Islet precursor cell (in vitro differentiated cells): ENCODE results near the gene RNF125.
A peak's percentile ranks its signal among the peaks of the same experiment; 100 is the strongest.
"Not testable (repeated sequence)": the region's sequence is repeated elsewhere in the genome, so short reads cannot be mapped to it uniquely, and the experiment has no call there.

ENCODE experiments used
- DNase-seq: peaks from one replicate; pipeline ENCODE4 v3.0.0-alpha.2; 2018

RNF125 gene

DNA sequence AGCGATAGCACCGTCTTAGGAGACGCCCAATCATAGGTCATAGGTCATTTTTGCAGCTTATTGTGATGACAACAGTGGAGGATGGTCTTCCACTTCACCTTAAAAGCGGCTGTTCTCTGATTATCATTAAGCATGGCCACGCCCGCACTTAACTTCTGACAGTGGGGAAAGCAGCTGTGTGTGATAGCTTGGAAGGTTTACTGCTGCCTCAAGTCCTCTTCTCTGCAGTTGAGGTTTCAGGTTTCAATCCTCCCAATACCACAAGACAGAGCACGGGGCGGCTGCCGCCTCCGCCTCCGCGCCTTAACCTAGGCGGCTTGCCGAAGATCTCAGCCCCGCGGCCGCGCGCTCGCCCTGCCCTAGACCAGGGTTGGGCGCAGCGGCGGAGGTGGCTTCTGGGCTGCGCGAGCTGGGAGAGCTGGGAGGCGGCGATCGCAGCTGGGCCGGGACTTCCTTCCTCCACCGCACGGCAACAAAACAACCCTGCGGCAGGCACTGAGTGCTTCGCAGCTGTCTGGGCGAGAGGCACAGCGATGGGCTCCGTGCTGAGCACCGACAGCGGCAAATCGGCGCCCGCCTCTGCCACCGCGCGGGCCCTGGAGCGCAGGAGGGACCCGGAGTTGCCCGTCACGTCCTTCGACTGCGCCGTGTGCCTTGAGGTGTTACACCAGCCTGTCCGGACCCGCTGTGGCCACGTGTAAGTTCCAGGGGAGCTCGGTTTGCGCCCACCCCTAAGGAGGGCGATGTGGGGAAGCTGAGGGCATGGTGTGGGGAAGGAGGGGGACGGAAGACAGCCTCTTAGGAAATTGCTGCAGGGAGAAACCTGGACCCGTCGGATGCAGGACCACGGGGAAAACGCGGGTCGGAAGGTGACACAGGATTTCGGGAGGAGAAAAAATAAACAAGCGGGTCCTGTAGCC, at the start of gene RNF125:
TSS of gene RNF125 (plus strand) at position 495 of the 920 bp plus-strand sequence. CDS start at position 534, 39 bp downstream.
- peak; percentile 96 for DNase-seq

DNA sequence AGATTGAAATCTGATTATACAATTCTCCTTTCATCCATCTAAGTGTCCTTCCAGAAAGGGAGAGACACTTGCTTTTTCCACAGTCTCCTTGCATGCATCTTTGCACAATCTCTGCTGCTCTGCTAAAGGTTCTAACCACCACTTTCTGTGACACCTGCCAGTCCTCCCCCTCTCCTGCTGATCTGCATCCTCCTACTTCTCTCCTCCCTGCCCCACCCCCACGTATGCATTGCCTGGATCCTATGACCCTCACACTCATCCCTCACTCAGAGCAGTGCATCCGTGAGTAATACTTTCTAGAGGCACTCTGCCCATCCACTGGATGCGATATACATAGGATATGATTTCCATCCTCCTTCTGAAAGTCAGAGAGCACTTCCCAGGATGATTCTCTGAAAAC, 48.0 kb upstream of the RNF125 start:
- DNase-seq = no peak

DNA sequence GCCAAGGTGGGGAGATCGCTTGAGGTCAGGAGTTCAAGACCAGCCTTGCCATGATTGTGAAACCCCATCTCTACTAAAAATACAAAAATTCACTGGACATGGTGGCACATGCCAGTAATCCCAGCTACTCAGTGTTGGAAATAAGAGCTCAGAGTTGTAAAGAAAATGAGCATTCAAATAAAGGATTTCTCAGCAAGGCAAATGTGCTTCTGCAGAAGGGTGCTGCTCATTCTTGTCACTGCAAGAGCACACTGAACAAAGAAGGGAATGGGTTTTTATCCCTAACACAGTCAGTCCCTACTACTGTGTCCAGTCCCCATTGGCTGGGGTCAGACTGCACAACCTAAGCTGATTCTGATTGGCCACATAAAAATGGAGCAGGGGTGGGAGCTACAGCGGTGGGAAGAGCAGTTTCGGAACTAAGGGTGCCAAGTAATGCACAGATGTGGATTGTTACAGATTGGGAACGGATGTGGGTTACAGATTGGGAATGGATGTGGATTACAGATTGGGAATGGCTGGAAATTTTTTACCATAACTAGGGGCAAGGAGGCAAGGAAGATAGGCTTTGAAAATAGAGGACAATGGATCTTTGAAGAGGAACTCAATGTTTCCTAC, 44.6 kb upstream of the RNF125 start:
- DNase-seq = no peak

DNA sequence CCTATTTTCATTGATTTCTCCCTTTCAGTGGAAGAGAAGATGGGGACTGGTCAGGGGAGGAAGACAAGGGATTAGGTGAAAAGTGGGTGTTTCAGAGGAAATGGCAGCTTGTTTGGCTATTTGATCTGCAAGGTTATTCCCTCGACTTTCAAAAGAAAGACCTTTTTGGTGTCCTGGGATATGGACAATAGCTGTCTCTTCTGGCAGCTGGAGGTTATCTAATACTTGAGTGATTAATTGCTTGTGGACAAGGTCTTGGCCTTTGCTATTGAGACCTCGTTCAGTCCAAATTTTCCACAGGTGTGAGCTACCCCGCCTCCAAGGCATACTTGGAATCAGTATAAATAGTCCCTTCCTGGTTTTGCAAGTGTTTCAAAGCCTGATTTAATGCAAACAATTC, 42.4 kb upstream of the RNF125 start:
- DNase-seq = no peak

DNA sequence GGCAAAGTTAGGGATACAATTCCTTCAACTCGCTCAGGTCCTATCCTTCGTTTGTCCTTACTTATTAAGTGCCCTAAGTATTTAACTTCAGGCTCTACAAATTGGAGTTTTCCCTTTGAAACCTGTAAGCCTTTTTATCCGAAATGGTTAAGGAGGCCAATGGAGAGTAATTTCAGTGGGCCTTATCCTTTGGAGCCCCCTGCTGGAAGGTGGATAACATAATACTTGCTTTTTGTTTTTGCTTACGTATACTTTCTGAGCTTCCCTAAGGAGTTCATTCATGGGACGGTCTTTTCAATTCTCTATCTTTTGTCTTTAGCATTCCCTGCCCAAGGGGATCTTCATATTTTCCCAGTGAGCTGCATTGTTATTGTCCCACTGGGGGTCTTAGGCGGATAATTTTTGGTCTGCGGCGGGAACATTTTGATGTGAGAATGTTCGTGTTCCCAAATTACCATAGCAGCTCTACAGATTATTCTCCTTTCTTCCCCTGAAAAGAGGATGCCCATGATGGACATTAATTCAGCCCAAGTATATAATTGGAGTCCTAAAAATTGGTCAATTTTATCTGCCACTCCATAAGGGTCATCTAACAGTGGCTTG, 41.3 kb upstream of the RNF125 start:
- DNase-seq = peak; percentile 65

DNA sequence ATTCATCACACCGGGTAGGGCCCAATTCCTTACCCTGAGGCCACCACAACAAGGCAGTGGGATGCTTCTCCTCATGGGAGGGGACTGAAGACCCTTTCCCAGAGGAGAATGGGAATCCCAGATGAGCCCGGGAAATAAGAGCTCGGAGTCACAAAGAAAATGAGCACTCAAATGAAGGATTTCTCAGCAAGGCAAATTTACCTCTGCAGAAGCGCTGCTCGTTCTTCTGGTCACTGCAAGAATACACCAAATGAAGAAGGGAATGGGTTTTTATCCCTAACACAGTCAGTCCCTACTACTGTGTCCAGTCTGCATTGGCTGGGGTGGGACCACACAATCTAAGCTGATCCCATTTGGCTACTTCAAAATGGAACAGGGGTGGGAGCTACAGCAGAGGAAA, 40.0 kb upstream of the RNF125 start:
- DNase-seq = no peak

DNA sequence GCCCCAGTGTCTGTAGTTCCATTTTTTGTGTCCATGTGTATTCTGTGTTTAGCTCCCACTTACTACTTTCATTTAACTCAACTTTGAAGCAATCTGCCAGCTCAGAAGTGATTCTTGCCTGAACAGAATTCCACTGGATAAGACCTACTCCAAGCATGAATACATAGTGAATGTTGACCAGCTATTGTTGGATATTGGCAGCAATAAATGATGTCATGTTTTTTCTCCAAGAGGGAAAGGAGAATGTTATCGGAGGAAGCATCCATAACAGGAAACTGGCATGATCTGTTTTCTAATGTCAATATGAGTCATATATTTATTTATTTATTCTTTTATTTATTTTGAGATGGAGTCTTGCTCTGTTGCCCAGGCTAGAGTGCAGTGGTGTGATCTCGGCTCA, 38.9 kb upstream of the RNF125 start:
- DNase-seq = no peak

DNA sequence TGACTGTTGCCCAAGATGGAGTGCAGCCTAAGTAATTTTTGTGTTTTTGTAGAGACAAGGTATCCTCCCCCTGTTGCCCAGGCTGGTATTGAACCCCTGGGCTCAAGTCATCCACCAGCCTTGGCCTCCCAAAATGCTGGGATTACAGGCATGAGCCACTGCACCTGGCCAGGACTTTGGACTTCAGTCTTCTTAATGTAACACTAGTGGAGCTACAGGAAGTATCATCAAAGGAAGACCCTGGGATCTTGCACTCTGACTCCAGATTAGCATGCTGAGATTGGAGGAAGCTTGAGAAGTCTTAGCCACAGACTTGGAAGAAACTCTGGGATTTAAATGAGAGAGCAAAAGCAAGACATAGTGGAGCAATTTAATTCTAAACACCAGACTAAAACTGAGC, 37.8 kb upstream of the RNF125 start:
- no peak for DNase-seq

DNA sequence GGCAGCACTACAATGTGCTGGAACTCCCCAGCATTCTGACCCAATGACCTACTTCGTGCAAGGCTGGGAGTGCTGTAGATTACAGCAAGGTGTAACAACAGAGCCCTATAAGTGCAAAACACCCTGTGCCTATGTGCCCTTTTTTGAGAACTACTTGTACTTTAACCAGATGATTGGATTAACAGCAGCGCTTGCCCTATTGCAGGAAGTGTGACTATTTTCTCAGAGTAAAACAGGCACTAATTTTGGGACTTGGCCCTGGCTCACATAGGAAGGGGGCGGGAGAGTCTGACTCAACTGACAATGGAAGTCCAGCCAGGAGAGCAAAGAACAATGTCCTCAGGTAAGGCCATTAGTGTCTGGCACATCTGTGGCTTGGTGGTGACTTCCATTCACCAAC, 35.6 kb upstream of the RNF125 start:
- no peak for DNase-seq

DNA sequence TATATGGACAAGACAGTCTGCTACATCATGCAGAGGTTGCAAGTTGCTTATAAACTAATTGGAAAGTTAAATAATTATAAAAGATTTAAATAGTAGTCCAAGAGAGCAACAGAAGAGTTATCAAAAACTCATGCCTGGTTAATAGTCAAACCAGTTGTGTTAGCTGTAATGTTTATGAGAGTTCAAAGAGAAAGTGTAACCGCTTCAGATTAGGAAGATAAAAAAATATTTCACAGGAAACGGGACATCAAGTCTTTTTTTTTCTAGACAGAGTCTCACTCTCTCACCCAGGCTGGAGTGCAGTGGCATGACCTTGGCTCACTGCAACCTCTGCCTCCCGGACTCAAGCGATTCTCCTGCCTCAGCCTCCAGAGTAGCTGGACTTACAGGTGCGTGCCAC, 34.6 kb upstream of the RNF125 start:
- no peak for DNase-seq

DNA sequence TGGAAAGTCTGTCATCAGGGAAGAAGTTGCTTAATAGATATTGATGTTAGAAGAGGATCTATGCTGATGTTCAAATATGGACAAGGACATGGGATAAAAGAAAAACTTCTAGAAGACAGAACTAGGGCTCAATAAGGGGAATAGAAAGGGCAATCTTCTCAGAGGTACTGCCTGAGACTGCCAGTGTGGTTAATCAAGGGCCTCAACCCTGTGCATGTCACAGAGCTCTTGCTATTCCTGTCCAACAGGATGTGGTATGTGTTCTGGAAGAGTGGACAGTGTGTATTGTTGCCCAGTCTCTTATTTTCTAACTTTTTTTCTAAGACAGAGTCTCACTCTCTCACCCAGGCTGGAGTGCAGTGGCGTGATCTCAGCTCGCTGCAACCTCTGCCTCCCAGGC, 27.8 kb upstream of the RNF125 start:
- DNase-seq = no peak

DNA sequence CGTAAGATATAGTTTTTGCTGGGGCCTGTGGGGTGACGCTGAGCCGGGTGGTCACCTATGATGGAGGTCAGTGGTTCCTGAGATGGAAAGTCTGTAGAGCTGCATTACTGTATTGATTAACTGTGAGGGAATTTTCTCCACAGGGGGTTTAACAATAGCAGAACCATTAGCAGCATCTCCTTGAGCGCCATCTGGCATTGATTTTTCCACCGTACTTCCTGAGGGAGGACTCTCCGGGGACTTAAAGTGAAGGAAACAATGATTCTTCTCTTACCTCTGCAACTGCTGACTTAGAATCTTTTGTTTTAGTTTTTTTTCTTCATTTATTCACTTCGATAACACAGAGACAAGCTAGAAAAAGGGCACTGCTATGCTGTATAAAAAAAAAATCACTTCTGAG, 22.6 kb upstream of the RNF125 start:
- no peak for DNase-seq

DNA sequence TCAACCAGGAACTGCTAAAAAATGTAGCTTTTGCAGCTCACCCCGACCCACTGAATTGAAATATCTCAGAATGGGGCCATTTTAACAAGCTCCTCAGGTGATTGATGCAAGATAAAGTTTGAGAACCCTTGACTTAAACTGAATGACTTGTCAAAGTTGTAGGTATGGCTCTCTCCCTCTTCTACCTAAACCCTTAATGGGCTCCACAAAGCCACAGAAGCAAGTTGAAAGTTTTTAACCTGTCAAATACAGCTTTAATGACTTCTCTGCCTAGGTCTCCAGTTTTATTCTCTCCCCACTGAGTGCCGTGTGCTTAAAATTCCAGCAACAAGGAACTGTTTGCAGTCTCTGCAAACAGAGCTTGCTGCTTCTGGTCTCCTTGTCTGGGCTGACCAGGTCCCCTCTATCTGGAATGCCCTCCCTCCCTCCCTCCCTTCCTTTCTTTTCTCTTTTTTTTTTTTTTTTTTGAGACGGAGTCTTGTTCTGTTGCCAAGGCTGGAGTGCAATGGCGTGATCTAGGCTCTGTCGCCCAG, 19.7 kb upstream of the RNF125 start:
- DNase-seq = no peak

DNA sequence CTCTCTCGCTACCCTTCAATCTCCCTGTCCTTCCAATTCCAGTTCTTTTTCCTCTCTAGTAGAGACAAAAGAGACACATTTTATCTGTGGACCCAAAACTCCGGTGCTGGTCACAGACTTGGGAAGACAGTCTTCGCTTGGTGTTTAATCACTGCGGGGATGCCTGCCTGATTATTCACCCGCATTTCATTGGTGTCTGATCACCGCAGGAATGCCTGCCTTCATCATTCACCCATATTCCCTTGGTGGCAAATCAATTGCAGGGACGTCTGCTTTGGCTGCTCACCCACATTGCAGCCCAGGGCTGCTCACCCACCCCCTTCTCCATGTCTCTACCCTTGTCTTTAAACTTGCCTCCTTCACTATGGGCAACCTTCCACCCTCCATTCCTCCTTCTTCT, 17.5 kb upstream of the RNF125 start:
- DNase-seq = not testable (repeated sequence)

DNA sequence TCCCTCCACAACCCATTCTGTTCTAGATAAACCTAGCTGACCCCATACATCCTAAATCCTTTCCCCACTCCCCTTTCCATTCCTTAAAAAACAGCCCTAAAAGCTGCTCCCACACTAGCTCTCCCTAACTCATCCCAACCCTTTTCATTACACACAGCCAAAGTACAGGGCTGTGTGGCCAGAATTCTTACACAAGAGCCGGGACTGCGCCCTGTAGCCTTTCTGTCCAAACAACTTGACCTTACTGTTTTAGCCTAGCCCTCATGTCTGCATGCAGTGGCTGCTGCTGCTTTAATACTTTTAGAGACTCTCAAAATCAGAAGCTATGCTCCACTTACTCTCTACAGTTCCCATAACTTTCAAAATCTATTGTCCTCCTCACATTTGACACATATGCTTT, 14.8 kb upstream of the RNF125 start:
- DNase-seq = not testable (repeated sequence)

DNA sequence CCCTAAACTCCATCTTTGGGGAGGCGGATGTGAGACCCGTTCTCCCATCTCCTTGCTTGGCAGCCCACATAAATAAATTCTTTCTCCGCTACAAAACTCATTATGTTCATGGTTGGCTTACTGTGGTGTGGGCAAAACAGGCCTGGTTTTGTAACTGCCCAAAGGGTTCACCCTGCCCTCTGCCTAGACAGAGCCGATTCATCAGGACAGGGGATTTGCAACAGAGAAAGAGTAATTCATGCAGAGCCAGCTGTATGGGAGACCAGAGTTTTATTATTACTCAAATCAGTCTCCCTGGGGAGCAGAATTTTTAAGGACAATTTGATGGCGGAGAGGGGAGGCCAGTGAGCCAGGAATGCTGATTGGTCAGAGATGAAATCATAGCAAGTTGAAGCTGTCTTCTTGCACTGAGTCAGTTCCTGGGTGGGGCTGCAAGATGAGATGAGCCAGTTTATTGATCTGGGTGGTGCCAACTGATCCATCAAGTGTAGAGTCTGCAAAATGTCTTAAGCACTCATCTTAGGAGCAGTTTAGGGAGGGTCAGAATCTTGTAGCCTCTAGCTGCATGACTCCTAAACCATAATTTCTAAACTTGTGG, 8.4 kb upstream of the RNF125 start:
- no peak for DNase-seq

DNA sequence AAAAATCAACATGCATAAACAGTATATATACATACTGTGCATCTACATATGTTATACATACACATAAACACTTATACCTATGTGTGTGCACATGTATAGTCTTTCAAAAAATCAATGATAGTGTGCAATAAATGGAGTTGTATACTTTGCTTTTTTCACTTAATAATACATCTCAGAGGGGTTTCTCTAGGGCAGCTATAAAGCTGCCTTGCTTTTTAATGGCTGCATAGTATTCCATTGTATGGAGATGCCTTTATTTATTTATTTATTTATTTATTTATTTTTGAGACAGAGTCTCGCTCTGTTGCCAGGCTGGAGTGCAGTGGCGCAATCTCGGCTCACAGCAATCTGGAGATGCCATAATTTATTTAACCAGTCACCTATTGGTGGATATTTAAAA, 7.4 kb upstream of the RNF125 start:
- DNase-seq = no peak

DNA sequence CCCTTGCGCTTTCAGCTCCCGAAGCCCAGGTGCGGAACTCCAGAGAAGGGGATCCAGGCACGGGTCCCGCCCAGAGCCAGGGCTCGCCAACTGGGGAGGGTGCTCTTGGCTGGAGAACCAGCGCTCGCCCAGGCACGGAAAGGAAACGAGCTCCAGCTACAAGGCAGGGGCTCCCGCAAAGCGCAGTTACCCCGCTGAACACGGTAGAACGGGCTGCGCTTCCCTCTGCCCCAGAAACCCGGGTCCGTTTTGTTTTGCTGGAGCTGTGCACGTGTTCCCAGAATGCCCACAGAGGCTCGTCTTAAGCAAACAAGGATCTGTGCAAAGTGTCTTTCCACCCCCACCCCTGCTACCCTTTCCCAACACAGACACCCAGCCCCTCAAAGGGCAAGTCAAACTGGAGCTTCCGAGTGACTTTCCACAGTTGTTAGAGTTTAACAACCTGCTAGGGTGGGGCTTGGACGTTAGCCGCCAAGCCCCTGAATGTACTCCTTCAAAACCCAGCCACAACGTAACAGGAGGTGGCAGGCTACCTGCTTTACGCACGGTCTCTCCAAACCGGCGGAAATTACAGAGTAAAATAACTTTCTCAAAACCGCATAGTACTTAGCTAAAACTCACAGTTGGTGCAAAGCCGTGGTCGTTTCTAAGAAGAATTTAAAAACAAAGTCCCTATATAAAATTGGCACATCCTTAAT, 775 bp downstream of the RNF125 start:
- peak; percentile 64 for DNase-seq

DNA sequence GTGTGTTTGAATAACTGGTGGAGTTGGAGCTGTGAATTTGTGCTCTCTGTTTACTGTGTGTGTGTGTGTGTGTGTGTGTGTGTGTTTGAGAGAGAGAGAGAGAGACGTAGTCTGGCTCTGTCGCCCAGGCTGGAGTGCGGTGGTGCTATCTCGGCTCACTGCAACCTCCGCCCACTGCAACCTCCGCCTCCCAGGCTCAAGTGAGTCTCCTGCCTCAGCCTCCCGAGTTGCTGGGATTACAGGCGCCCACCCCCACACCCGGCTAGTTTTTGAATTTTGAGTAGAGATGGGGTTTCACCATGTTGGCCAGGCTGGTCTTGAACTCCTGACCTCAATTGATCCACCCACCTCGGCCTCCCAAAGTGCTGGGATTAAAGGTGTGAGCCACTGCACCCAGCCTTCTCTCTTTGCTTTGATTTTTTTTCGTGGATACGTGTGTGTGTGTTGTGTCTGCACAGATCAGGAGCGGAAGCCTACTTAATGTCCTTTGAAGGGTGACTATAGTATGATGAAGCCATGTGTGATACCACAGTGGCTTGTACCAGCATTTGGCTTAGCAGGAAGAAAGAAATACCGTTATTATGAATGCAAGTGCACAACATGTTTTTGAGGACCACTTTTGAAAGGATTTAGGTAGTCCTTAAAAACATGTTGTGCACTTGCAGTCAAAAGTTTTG, 1.5 kb downstream of the RNF125 start:
- DNase-seq = not testable (repeated sequence)

DNA sequence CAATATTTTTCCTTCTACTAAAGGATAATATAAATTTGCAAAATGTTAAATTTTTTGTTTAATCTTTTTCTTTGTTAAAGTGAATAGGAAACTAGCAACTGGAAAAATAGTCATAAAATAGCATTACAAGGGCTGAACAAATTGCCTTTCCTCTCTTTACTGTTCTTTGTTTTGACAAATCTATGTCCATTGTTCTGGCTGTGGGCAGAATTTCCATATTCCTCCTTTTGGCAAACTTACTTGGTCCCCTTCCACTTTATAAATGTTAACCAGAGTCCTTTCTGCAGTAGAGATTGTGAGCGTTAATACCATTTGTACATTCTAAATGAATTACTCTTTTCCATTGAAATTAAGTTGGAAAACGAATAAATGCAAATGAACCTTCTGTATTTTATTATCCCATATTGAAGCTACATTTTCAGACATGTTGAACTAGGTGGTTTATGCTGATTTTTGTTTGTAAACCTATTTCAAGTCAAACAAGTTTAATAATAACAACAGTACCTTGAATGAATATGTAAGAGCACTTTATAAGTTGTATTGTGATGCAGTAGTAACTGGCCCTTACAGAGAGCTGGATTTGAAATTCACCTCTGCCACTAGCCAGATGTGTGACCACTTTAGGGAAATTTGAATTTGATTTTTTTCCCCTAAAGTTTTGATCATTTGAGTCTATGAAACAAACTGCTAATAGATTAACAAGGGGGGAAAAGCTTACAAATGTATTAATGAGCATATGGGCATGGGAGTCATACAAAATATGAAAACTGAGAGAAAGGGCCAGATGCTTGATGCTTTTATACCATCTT, 3.3 kb downstream of the RNF125 start:
- no peak for DNase-seq

DNA sequence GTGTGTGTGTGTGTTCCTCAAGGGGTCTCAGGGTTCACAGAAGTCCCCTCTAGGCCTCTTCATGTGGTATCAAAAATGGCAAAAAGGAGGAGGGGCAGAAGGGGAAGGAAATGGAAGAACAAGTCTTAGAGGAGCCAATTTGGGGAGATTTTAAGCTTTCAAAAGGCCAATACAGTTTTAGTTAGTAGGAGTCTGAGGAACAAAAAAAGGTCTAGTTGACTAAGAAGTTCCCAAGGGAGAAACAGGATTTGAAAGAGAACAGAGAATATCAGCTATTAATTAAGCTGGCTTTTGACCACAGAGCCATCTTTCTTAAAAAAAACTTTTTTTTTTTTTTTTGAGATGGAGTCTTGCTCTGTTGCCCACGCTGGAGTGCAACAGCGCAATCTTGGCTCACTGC, 7.1 kb downstream of the RNF125 start:
- DNase-seq = no peak
